Muscle of back (tissue), 11 donors: Measurements from ENCODE around the gene PSMD1. TPM values are rescaled to one million over a fixed set of nuclear protein-coding genes. Genes with fewer than 3 reads are reported as not detected.
"Not testable (repeated sequence)": the region's sequence is repeated elsewhere in the genome, so short reads cannot be mapped to it uniquely, and the experiment has no call there.

Source experiments
- DNase-seq, 3 donors: peaks; one replicate each; pipeline versions ENCODE4 v3.0.0 to v3.0.0-alpha.2; 2013
- polyA plus RNA-seq, 10 donors: library from polyadenylated mRNA; unstranded; fragments of 120-200 nt; gene quantifications; one replicate each; pipeline ENCODE4 v1.2.1, GENCODE V29; 2013; ENCODE audit not compliant: insufficient read length in 10 of 10

The PSMD1 gene
- polyA plus RNA-seq, 10 donors: 63.4 to 109 (median 75.8) TPM

DNA sequence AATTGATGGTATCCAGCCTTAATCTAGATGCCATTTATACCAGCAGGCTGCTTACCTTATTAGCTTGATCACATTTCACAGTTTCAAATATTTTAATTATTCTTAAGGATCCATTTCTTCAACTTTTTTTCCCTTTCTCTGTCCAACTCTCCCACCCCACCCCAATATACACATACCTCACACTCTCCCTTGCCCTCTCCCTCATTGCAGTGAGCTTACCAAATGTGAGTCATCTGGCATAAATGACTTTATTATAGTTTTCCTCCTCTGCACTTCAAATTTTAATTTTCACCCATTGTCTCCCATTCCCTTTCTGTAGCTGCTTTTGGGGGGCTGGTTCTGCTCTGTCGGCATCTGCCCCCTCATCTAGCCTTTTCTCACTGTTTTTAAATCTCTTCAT, 55.3 kb downstream of the PSMD1 start:
- DNase-seq: no peak

DNA sequence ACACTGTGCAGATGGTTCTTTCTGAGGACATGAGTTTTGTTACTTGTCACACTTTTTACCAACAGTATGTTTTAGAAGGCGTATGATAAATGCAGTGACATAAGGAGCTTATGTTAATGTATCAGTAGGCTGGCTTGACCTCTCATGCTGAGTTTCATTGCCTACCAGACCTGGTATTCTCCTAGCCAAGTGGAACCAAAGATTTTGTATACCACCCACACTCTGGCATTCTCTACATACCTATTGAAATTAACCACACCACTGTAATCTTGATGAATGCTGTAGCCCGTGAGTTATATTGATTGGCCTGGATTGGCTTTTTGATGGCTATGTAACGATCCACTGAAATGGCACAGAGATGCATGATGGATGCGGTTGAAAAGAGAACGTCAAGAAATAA, 56.8 kb downstream of the PSMD1 start:
- no peak for DNase-seq

DNA sequence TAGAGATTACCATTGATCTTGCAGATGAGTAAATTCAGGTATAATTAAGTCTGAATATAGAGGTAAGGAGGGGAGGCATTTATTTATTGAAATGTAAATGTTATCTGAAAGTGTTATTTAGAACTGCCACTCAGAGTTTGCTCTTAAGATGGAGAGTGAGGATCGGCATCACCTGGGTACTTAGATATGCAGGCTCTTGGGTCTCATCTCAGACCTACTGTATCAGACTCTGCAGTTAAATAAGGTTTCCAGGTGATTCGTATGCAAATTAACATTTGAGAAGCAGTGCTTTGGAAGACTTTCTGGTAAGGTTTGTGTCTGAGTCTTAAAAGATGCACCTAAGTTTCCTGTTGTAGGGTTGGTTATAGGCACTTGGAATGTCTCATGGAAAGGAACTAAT, 59.0 kb downstream of the PSMD1 start:
- DNase-seq: no peak

DNA sequence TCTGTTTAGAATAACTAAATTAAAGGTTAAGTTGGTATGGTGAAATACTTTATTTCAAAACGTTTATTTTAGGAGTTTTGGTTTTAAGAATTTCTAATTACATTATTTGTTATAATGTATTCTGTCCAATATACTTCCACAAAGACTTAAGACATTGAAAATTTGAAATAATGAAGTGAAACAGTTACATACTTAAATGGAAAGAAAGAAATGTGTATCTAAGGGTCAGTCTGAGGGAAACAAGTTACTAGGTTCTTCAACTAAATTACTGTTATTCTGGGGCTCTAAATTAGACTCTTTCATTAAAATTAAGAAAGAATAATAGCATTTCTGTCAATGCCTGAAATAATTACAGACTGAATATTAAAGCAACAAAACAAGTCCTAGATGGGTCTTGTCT, 60.5 kb downstream of the PSMD1 start:
- DNase-seq: no peak

DNA sequence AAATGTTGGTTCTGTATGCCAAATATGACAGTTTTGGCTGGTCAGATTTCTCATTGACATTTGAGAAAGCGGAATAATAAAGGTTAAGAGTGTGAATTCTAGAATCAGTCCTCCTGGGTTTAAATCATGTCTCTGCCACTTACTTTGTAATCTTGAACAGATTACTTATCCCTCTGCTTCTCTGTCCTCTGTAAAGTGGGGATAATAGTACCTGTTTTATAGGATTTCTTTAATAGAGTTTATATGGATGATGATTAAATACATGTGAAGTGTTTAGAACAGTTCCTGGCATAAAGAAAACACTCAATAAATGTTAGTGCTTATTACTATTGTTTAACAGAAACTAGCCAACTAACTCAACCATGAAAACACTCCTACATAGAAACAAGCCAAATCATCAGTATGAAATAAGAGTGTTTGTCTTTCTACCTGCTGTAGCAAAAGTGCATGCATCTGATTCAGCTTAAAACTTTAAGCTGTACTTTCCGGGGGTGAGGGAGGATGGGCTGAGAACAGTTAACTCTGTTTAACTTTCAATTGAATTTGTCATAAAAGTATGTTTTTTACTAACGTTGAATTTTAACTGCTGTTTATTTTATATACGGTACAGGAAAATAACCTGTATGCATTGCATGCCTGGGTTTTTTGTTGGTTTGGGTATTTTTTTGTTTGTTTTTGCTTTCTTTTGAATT, 61.4 kb downstream of the PSMD1 start:
- no peak for DNase-seq

DNA sequence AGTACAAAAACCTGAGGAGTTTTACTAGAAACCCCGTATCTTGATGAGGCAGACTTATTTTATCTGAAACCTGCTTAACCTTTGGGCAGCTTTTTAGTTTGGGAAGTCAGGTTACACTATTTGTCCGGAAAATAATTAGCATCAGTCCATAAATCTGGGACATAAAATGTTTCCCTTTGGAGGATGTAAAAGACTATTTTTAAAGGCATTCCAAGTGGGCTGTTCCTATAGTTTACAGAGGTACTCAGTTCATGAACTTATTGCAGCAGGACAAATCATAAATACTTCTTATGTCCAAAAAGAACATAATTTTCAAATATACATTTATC, 61.9 kb downstream of the PSMD1 start:
- no peak for DNase-seq

DNA sequence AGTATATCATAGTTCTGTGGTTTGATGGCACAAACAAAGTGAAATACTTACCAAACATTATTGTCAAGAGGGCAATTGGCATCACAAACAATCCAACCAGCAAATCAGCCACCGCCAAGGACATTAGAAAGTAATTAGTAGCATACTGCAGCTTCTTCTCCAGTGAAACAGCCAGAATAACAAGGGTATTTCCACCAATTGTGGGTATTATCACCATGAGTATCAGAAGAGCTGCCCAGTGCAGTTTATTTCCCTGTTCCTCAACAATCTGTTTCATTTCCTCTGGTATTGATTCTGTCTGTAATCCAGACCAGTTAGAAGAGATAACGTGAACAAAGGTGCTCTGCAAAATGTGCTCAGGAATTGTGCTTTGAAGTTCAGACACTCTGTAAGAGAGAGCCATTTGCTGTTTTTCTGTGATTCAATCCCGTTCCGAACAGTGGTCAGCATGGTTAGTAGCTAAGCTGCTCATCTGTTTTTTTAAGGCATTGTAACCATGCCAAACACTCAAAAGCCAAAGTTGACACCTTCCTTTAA, 66.8 kb downstream of the PSMD1 start:
- DNase-seq: peak in 1 of 3 donors; percentile 30

DNA sequence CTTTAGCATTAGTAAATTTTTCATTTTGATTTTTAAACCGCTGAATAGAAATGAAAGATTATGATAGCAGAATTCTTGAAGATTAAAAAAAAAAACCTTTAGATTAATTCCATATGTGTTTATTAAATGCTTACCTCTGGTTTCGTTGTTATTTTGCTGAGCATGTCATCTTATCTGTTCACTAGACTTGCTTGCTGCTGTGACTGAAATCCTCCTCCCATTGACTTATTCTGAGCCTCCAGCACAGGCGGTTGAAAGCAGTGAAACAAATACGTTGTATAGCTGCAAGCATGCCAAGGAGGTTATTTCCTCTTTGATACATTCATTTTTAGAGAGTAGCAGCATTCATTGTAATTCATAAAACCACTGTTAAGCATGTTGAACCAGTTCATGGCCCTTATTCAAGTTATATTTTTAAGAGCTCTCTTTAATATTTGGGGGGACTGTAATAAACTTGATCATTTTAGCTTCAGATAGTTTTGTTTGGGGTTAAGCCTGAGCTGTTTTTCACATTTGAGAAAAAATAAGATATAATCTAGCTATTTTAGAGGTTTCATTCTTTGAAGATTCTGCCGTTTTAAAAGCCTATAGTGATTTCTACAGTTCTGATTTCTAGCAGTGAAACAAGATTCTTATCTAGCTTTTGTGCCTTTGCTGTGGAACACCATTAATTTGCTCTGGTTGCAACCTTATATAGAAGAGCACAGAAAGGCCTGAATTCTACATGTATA, 68.3 kb downstream of the PSMD1 start, which contains the start of gene HTR2B:
TSS of gene HTR2B (minus strand) at position 205 of the 731 bp plus-strand sequence. CDS start 1,278 bp downstream, outside the sequence.
- DNase-seq: peak; percentile 19 to 62 (median 37)

DNA sequence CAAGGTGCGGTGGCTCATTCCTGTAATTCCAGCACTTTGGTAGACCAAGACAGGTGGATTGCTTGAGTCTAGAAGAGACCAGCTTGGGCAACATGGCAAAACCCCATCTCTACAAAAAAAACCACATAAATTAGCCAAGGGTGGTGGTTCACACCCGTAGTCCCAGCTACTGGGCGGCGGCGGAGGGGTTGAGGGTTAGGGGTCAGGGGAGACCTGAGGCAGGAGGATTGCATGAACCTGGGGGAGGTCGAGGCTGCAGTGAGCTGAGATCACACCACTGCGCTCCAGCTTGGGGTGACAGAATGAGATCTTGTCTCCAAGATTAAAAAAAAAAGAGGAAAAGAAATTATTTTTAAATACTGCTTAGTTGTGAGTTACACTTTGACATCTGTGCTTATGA, 69.5 kb downstream of the PSMD1 start:
- no peak for DNase-seq

DNA sequence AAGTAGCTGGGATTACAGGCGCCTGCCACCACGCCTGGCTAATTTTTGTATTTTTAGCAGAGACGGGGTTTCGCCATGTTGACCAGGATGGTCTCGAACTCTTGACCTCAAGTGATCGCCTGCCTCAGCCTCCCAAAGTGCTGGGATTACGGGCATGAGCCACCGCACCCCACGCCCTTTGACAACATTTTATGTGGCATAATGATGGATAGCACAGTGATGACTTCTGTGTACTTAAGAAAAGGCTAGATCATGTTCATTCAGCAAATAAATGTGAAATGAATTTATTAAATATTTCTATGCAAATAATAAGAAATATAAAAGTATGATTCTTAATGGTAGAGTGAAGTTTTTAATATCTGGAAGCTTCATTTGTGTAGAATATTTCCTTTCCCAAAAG, 70.8 kb downstream of the PSMD1 start:
- DNase-seq: no peak

DNA sequence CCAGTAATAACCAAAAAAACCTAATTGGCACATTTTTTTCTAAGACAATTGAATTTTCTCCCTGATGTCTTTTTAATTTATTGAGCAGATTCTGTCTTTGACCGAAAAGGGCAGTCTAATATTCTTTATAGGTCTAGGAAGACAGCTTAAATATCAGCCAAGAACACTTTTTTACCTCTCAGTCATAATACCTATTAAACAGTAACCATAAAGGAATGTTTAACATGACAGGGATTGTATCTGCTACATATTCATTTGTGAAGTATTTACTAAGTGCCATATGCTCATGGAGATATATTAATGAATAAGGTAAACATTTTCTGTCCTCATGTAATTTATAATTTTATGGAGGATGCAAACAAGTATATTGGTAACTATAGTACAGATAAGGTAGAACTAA, 71.3 kb downstream of the PSMD1 start:
- no peak for DNase-seq

DNA sequence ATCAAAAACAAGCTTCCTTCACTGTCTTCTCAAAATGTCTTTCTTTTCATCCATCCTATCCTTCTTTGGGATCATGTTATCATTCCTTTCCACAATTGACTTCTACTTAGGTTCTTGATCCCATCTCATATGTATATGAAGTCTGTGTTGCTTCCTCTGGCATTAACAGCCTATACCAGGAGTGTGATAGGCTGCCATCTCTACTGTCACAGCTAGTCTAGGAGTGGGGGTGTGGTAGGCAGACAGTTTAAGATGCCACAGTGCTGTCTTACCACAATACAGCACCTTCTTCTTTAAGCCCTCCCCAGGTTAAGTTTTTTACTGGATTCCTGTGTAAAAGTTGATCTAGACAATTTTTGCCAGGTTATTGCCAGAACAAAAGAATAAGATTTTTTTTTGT, 71.9 kb downstream of the PSMD1 start:
- DNase-seq: no peak

DNA sequence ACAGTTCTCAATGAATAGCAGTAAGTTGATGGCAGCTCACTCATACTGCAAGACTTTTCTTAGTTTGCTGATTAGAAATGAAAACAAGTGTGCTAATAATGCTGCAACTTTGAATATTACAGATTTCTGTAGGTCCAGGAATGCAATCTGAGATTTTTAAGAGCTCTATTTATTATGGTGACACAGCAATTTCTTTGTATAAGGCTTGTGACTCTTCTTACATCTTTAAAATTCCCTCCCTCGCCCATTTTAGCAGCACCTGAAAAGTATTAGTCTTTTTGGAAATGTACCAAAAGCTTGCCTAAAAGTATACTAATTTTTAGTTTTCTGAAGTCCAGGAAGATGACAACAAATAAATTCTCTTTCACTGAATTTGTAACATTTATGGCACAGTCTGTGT, 72.5 kb downstream of the PSMD1 start:
- DNase-seq: no peak

DNA sequence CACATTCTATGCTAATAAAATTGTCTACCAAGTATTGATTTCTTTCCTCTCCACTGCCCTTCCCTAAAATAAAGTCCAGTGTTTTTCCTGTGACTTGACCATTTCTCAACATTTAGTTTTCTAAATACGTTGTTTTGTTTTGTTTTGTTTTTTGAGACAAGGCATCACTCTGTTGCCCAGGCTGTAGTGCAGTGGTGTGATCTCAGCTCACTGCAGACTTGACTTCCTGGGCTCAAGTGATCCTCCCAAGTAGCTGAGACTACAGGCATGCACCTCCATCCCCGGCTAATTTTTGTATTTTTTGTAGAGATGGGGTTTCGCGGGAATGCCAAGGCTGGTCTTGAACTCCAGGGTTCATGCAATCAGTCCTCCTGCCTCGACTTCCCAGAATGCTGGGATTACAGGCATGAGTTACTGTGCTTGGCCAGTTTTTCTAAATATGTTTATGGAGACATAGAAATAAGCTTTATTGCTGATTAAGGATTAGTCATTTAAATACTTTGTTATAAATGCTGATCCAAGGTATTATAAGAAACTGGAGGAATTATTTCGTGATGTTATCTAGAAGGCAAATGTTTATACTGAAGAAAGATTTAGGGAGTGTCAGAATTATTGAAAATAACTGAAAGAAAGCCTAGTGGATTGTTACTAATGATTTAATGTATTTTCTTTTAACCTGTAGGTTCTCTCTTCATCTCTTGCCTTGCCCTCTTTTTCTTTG, 73.8 kb downstream of the PSMD1 start:
- DNase-seq: no peak

DNA sequence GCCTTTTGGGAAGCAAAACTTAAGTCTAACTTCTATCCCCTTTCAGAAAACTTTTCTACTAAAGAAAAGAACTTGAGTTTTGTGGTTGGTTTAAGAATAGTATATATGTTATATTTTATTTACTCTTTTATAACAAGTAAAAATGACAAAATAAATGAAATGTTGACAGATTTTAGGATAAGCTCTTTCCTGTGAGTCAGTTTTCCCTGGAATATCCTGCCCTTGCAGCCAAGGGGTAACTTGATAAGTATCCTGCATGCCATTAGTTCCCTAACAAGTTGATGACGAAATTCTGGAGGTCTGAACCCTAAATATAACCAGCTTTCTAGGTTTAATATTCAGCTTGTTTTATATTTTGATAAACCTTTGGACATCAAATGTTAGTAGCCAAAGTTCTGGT, 75.5 kb downstream of the PSMD1 start:
- peak in 1 of 3 donors; percentile 13 for DNase-seq

DNA sequence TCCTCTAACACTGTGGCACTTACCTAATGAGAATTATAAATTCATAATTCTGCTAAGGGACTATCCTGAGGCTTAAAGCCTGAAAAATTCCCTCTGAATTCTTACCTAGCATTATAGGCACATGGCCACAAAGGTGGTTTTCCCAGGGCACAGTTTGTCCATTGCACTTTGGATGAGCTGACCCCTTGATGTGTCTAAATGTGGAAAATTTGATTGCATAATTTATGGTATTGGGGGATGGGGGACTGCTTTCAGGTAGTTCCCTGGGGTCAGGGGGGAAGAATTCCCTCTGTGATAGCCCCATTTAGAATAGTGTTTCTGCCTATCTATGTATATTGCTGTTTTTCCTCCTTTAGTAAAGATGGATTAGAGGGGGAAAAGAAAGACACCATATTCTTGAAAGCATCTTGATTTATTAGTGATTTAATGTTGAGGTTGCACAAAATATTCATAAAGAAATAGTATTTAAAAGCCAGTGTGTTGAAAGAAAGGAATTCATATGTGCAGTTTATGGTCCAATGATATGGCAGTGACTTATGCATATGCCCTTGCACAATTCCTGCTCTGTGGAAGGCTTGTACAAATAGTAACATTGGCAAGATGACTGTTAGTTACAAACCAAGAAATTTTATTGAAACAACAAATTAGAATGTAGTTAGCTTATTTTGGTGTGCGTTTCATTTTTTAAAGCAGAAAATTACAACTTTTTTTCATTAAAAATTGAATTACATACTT, 76.9 kb downstream of the PSMD1 start:
- DNase-seq: peak in 1 of 3 donors; percentile 20

DNA sequence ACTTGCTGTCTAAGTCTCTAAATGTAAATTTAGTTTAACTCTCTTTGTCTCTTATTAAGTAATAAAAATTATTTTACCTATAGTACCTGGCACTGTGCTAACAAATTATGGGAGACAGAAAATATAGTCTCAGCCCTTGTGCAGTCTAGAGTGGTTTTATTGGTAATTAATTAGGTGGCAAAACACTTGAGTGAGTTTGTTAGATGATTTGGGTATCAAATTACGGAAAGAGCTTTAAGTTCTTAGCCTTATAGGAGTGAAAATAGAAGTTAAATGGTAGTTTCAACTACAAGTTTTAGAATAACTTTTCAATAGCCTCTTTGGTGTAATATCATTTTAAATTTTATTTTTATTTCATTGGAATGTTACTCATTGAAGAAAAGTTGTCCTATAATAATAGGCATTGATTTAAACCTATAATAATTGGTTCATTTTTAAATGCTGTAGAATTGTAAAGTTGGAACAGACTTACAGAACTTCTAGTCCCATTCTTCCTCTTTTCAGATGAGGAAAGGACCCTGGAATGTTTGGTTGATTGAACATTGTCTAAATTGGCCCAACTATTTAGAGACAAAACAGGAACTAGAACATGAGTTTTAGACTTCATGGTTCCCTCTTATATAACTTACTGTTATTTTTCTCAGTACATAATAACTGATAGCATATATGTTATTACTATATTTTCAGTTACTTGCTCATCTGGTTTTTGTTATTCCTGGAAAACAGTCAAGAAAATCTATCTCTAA, 78.4 kb downstream of the PSMD1 start:
- no peak for DNase-seq

DNA sequence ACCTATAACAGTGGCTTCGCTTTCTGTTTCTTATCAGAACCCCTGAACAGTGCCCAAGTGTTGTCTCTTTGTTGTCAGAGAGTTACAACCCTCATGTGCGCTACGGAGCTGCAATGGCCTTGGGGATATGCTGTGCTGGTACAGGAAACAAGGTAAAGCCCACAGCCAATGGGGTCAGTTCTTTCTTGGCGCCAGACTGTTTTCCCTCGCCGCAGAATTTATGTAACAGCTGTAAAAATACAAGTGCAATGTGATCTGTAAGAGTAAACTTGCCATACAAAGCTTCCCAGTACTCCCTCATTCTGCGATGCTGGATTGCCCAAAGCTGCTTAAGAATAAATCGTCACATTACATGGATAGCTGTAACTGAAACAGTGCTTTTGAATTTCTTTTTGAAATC, 82.0 kb downstream of the PSMD1 start:
- peak in 2 of 3 donors; percentile 16 to 53 for DNase-seq

DNA sequence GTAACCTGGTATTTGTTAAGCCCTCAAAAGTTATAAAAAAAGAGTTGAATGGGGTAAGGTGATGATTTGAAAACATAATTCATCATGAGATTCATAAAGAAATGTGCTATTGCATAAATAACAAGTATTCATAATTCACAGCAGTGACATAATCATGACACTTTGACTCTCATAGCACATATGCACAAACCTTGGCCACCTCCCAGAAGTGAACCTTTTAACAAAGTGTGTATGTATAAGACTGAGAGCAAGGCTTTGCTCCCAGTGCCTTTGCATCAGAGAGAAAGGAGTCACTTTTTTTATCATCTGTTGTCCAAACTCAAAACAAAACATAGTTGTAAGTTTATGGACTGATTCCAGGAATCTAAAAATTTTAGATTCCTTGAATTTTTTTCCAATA, 83.1 kb downstream of the PSMD1 start:
- DNase-seq: no peak

DNA sequence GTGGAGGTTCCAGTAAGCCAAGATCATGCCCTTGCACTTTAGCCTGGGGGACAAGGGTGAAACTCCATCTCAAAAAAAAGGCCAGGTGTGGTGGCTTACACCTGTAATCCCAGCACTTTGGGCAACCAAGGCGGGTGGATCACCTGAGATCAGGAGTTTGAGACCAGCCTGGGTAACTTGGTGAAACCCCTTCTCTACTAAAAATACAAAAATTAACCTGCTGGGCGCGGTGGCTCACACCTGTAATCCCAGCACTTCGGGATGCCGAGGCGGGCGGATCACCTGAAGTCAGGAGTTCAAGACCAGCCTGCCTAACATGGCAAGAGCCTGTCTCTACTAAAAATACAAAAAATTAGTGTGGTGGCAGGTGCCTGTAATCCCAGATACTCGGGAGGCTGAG, 84.1 kb downstream of the PSMD1 start:
- DNase-seq: not testable (repeated sequence)

DNA sequence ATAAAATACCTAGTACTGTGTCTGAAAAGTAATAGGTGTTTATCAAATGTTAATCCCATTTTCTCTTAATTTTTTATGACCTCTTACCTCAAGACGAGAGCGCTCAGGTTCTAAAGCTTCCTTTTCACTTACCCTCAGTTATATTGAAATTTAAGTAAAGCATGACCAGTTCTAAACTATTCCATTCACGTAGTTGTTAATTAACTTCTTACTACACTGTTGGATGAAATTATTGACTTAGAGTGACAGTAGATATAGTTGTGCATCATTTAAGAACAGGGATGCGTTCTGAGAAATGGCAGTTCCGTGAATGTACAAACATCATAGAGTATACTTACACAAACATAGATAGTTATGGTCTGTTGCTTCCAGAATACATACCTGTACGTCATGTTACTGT, 88.2 kb downstream of the PSMD1 start:
- no peak for DNase-seq
